Upper lobe of left lung (tissue), 4 donors: Measurements from ENCODE around the gene CSNK1G1.

ENCODE experiments used
- POLR2A ChIP-seq, 4 donors: fragments of 450-650 bp; IDR thresholded peaks; one replicate each; pipeline ENCODE4 v1.5.1; 2016 to 2017; ENCODE audit warnings: antibody characterized with exemption in 4 of 4, mild to moderate bottlenecking in 2 of 4
- TF ChIP-seq, protein P1 (sequence below), 6 experiments: fragments of 450-650 bp in 4 of 6; fragments of 200-600 bp in 2 of 6; sonication (generic) in 2 of 6; IDR thresholded peaks; one replicate each; pipeline ENCODE4 v1.5.1; 2016 to 2019; ENCODE audit warnings: antibody characterized with exemption in 6 of 6

DNA sequence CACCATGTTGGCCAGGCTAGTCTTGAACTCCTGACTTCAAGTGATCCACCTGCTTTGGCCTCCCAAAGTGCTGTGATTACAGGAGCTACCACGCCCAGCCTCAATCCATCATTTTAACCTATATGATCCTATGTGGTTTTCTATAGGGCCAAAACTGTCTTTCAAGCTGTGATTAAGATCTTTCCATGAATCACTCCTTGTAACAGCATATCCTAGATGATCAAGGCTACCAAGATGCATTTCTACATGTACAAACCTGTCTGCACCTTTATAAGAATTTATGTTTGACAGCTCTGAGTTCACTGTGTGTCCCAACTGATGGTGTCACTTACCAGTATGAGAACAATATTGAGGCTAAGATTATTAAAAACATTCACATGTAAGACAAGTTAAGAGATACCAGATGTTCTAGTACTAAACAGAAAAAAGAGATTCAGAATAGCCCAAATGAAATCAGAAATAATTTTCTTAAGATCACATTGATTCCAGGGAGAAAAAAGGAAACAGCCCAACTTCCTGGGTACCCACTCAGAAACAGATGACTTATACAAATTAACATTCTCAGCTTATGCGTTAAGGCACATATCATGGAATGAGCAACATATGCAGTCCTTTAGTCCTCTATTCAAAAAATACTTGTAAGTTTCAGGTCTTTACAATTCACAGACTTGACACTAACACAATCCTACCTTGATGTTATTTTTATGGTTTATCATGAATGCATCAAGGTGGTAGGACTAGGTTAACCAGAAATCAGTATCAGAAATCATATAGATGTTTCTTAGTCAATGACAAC is 168.4 kb downstream of the CSNK1G1 start:
- TF ChIP-seq POLR2A (IDR thresholded peaks at IDR 0.05): no peak
- TF ChIP-seq, protein P1, sequence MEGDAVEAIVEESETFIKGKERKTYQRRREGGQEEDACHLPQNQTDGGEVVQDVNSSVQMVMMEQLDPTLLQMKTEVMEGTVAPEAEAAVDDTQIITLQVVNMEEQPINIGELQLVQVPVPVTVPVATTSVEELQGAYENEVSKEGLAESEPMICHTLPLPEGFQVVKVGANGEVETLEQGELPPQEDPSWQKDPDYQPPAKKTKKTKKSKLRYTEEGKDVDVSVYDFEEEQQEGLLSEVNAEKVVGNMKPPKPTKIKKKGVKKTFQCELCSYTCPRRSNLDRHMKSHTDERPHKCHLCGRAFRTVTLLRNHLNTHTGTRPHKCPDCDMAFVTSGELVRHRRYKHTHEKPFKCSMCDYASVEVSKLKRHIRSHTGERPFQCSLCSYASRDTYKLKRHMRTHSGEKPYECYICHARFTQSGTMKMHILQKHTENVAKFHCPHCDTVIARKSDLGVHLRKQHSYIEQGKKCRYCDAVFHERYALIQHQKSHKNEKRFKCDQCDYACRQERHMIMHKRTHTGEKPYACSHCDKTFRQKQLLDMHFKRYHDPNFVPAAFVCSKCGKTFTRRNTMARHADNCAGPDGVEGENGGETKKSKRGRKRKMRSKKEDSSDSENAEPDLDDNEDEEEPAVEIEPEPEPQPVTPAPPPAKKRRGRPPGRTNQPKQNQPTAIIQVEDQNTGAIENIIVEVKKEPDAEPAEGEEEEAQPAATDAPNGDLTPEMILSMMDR (IDR thresholded peaks at IDR 0.05): no peak
